HepG2 (cell line): ENCODE measurements around the gene ENDOD1. TPM values are rescaled to one million over a fixed set of nuclear protein-coding genes. Genes with fewer than 3 reads are reported as not detected.
A peak's percentile ranks its signal among the peaks of the same experiment; 100 is the strongest.

Source experiments
- ATAC-seq: fragments of 200-7000 bp; cut with Tn5 transposase; 3 replicates; pipeline ENCODE4 v1.9.1; 2020; ENCODE audit warnings: mild to moderate bottlenecking, moderate library complexity
- Bru-seq: library from RNA; stranded (reverse); fragments of 400-500 nt; gene quantifications from one replicate; lab custom pipeline; 2021; lab: Mats Ljungman, UMichigan
- BruChase-seq, 2 experiments: library from RNA; stranded (reverse); fragments of 400-500 nt; gene quantifications; one replicate each; lab custom pipeline; 2021; lab: Mats Ljungman, UMichigan
- BruUV-seq: library from RNA; stranded (reverse); fragments of 400-500 nt; replicated peaks from 2 replicates; lab custom pipeline; 2021; lab: Mats Ljungman, UMichigan
- CTCF ChIA-PET: fragments of 300-600 bp; formaldehyde crosslinking; extraction: SDS; loops from one replicate; lab custom pipeline; 2021; ENCODE audit warnings: low total read pairs, inconsistent platforms, low intra/inter-chr PET ratio; lab: Yijun Ruan, JAX
- POLR2A ChIA-PET: fragments of 350-600 bp; sonication (Branson Sonifier 250); formaldehyde crosslinking; loops from one replicate; lab custom pipeline; 2020; ENCODE audit warnings: antibody characterized with exemption, inconsistent platforms; lab: Yijun Ruan, JAX
- DNase-seq: peaks from one replicate; pipeline ENCODE4 v3.0.0-alpha.2; 2015; ENCODE audit warnings: low spot score
- FAIRE-seq: peaks from 3 replicates; lab custom pipeline; 2011; peaks lifted over from hg19 to GRCh38; lab: Jason Lieb, UNC
- H2AFZ ChIP-seq: one replicate; pipeline ENCODE4 v1.6.1; 2011; ENCODE audit warnings: low read length, inconsistent platforms
- H3K27ac ChIP-seq: fragments of 300-600 bp; 3 replicates; pipeline ENCODE4 v1.8.0; 2011; ENCODE audit warnings: mixed run types, mild to moderate bottlenecking, mixed read lengths, low read length, inconsistent platforms; ENCODE audit not compliant: insufficient read depth; ENCODE audit errors: extremely low read length
- H3K27me3 ChIP-seq, 2 experiments: fragments of 200-600 bp in 1 of 2; 2 replicates in 1 of 2; 3 replicates in 1 of 2; pipeline versions ENCODE4 v1.6.0 to v1.8.0; 2011; ENCODE audit warnings: low read length in 2 of 2, mild to moderate bottlenecking in 2 of 2, moderate library complexity in 2 of 2, inconsistent platforms in 1 of 2; ENCODE audit not compliant: insufficient read depth in 2 of 2, control insufficient read depth in 1 of 2
- H3K36me3 ChIP-seq, 2 experiments: fragments of 200-600 bp in 1 of 2; replicated peaks in 1 of 2; 2 replicates in 1 of 2; 3 replicates in 1 of 2; pipeline versions ENCODE4 v1.5.1 to v1.8.0; 2011; ENCODE audit warnings: low read length in 2 of 2, inconsistent platforms in 1 of 2; ENCODE audit not compliant: insufficient read depth in 2 of 2, control insufficient read depth in 1 of 2
- H3K4me1 ChIP-seq: 2 replicates; pipeline ENCODE4 v1.5.1; 2012; ENCODE audit warnings: low read length, inconsistent platforms; ENCODE audit not compliant: insufficient read depth
- H3K4me2 ChIP-seq: 2 replicates; pipeline ENCODE4 v1.6.0; 2011; ENCODE audit warnings: low read depth, low read length, inconsistent platforms
- H3K4me3 ChIP-seq, 3 experiments: fragments of 200-600 bp in 1 of 3; sonication (generic), shearing (Covaris generic) in 1 of 3; replicated peaks in 1 of 3; 2 replicates each; pipeline ENCODE4 v1.5.1; 2011 to 2016; ENCODE audit warnings: low read length in 3 of 3, inconsistent platforms in 2 of 3, low read depth in 2 of 3, mild to moderate bottlenecking in 2 of 3, control low read depth in 1 of 3, mixed read lengths in 1 of 3; ENCODE audit not compliant: insufficient read depth in 1 of 3
- H3K79me2 ChIP-seq: one replicate; pipeline ENCODE4 v1.6.1; 2011; ENCODE audit warnings: low read length, inconsistent platforms; ENCODE audit not compliant: insufficient read depth
- H3K9ac ChIP-seq: 2 replicates; pipeline ENCODE4 v1.6.0; 2011; ENCODE audit warnings: mild to moderate bottlenecking, low read depth, low read length, inconsistent platforms; ENCODE audit not compliant: insufficient read depth
- H3K9me3 ChIP-seq: 2 replicates; pipeline ENCODE4 v1.5.1; 2012; ENCODE audit warnings: mild to moderate bottlenecking, low read length
- H4K20me1 ChIP-seq: 2 replicates; pipeline ENCODE4 v1.6.0; 2011; ENCODE audit warnings: inconsistent platforms, mild to moderate bottlenecking, low read length, moderate library complexity; ENCODE audit not compliant: insufficient read depth
- CBX2 ChIP-seq, 2 experiments: fragments of 200-600 bp in 1 of 2; sonication (generic); formaldehyde crosslinking in 1 of 2; IDR thresholded peaks; 2 replicates each; pipeline versions ENCODE4 v1.7.0 to v1.8.1; 2018 to 2022; ENCODE audit warnings: low read depth in 2 of 2, low read length in 1 of 2, mild to moderate bottlenecking in 1 of 2, missing genetic modification reagents in 1 of 2
- PRPF4 ChIP-seq: fragments of 200-400 bp; formaldehyde crosslinking; IDR thresholded peaks from 2 replicates; pipeline ENCODE4 v1.6.1; 2016; ENCODE audit warnings: low read length, low read depth; ENCODE audit not compliant: poor library complexity, severe bottlenecking
- RFX3 ChIP-seq: IDR thresholded peaks from 2 replicates; pipeline ENCODE4 v1.6.1; 2016; ENCODE audit warnings: missing biosample characterization, missing genetic modification reagents
- RXRB ChIP-seq: IDR thresholded peaks from 2 replicates; pipeline ENCODE4 v1.6.1; 2016; ENCODE audit warnings: borderline replicate concordance, missing genetic modification reagents, missing compliant biosample characterization
- TFDP2 ChIP-seq: sonication (generic); formaldehyde crosslinking; IDR thresholded peaks from 2 replicates; pipeline ENCODE4 v1.4.0; 2020; ENCODE audit warnings: missing genetic modification reagents
- ZKSCAN8 ChIP-seq: IDR thresholded peaks from 2 replicates; pipeline ENCODE4 v1.6.1; 2016; ENCODE audit warnings: borderline replicate concordance, missing genetic modification reagents, missing compliant biosample characterization
- ZNF20 ChIP-seq: sonication (generic); formaldehyde crosslinking; IDR thresholded peaks from 2 replicates; pipeline ENCODE4 v1.4.0; 2020; ENCODE audit warnings: mild to moderate bottlenecking, moderate library complexity, missing genetic modification reagents
- ZNF205 ChIP-seq: IDR thresholded peaks from 2 replicates; pipeline ENCODE4 v1.6.1; 2018; ENCODE audit warnings: missing biosample characterization, missing genetic modification reagents
- ZNF225 ChIP-seq: sonication (generic); formaldehyde crosslinking; IDR thresholded peaks from 2 replicates; pipeline ENCODE4 v1.4.0; 2020; ENCODE audit warnings: mild to moderate bottlenecking, missing genetic modification reagents
- ZNF275 ChIP-seq: sonication (generic); formaldehyde crosslinking; IDR thresholded peaks from 2 replicates; pipeline ENCODE4 v1.8.0; 2022; ENCODE audit warnings: missing genetic modification reagents, mild to moderate bottlenecking, inconsistent platforms, borderline replicate concordance
- ZNF740 ChIP-seq: sonication (generic); formaldehyde crosslinking; IDR thresholded peaks from 2 replicates; pipeline ENCODE4 v1.4.0; 2020; ENCODE audit warnings: missing genetic modification reagents
- WGBS: methylation state at CpG from one replicate; pipeline ENCODE4 v1.1.6; 2017; ENCODE audit warnings: low lambda C conversion rate; 5-methylcytosine and 5-hydroxymethylcytosine counted together
- in situ Hi-C: cut with HindIII; loops from 2 replicates; pipeline ENCODE4 v1.10.0; 2017; ENCODE audit warnings: low pct_unique_long_range_greater_than_20kb; ENCODE audit not compliant: extremely low pct_ligation_motif_present
- intact Hi-C: fragments of 100-400 bp; cut with micrococcal nuclease; formaldehyde crosslinking; loops from one replicate; pipeline ENCODE4 v1.10.0; 2022; ENCODE audit not compliant: unreplicated experiment
- long read RNA-seq, 2 experiments: library from RNA in 1 of 2; library from polyadenylated mRNA in 1 of 2; stranded (forward) in 1 of 2; unstranded in 1 of 2; transcript quantifications; one replicate each; pipeline ENCODE4 v2.0.0, GENCODE V29; 2019 to 2022
- polyA minus RNA-seq, 3 experiments: library from RNA; depleted of rRNA, polyadenylated mRNA; stranded (reverse); fragments of >200 nt; gene quantifications; 2 replicates each; pipeline ENCODE4 v1.2.3, GENCODE V29; 2011; ENCODE audit warnings: low replicate concordance in 1 of 3
- polyA plus RNA-seq, 8 experiments: library from polyadenylated mRNA; depleted of rRNA in 3 of 8; stranded (reverse) in 7 of 8; unstranded in 1 of 8; fragments of >200 nt; fragmentation: Illumina TruSeq in 4 of 8; extraction: Trizol in 4 of 8; gene quantifications; 2 replicates each; pipeline versions ENCODE4 v1.2.1 to v1.2.3, GENCODE V29; 2011 to 2016; ENCODE audit warnings: low read depth in 4 of 8, missing spikeins in 1 of 8, mixed read lengths in 1 of 8; ENCODE audit not compliant: insufficient read depth in 1 of 8
- total RNA-seq, 5 experiments: library from RNA; depleted of rRNA; stranded (reverse); fragments of >200 nt; fragmentation: Illumina TruSeq; extraction: Trizol; gene quantifications; 2 replicates each; pipeline ENCODE4 v1.2.3, GENCODE V29; 2016; ENCODE audit warnings: low read depth in 1 of 5

ENDOD1 gene
- total RNA-seq (2016; rRNA removed; fragmentation: Illumina TruSeq; extraction: Trizol) (4.3 and 6.8 TPM in 2 replicates), polyA plus RNA-seq (2011; rRNA removed) (2.0 and 2.1 TPM in 2 replicates), polyA minus RNA-seq (2011; rRNA and poly(A)+ RNA removed; ENCODE audit: low replicate concordance) (2.9 and 4.8 TPM in 2 replicates), Bru-seq, nascent RNA (percentile 42 among the genes with signal in this experiment), BruChase-seq, experiment 1, labeled RNA remaining after a 6-hour chase (percentile 56 among the genes with signal in this experiment), BruChase-seq, experiment 2, labeled RNA remaining after a 2-hour chase (percentile 54 among the genes with signal in this experiment)
- total RNA-seq (2016; cell fraction: cytosol; rRNA removed; fragmentation: Illumina TruSeq; extraction: Trizol; ENCODE audit: low read depth), result 0.30 and 0.62 TPM in 2 replicates
- 4.0 and 6.7 TPM in 2 replicates for total RNA-seq (2016; cell fraction: insoluble cytoplasmic fraction; rRNA removed; fragmentation: Illumina TruSeq; extraction: Trizol)
- total RNA-seq (2016; cell fraction: membrane; rRNA removed; fragmentation: Illumina TruSeq; extraction: Trizol), result 2.4 and 3.2 TPM in 2 replicates
- 5.9 and 7.0 TPM in 2 replicates for total RNA-seq (2016; cell fraction: nucleus; rRNA removed; fragmentation: Illumina TruSeq; extraction: Trizol)
- 1.7 and 2.3 TPM in 2 replicates for polyA plus RNA-seq (2011; cell fraction: cytosol; rRNA removed)
- 0.72 and 1.2 TPM in 2 replicates for polyA plus RNA-seq (2011; cell fraction: nucleus; rRNA removed)
- polyA plus RNA-seq (2012), result 2.1 and 2.3 TPM in 2 replicates
- polyA plus RNA-seq (2016; cell fraction: cytosol; fragmentation: Illumina TruSeq; extraction: Trizol; ENCODE audit: low read depth), result 0.43 and 0.46 TPM in 2 replicates
- polyA plus RNA-seq (2016; cell fraction: insoluble cytoplasmic fraction; fragmentation: Illumina TruSeq; extraction: Trizol; ENCODE audit: low read depth), result 2.3 and 3.0 TPM in 2 replicates
- 1.1 and 1.3 TPM in 2 replicates for polyA plus RNA-seq (2016; cell fraction: membrane; fragmentation: Illumina TruSeq; extraction: Trizol; ENCODE audit: low read depth)
- 5.2 and 5.9 TPM in 2 replicates for polyA plus RNA-seq (2016; cell fraction: nucleus; fragmentation: Illumina TruSeq; extraction: Trizol; ENCODE audit: insufficient read depth, low read depth)
- polyA minus RNA-seq (2011; cell fraction: cytosol; rRNA and poly(A)+ RNA removed), result 3.1 and 3.2 TPM in 2 replicates
- polyA minus RNA-seq (2011; cell fraction: nucleus; rRNA and poly(A)+ RNA removed), result 2.2 and 3.5 TPM in 2 replicates
- long read RNA-seq, experiment 1, full-length matches to known transcripts, result 1 of 5 reads
- long read RNA-seq, experiment 1, partial matches to known transcripts, result 4 of 5 reads
- long read RNA-seq, experiment 1, other reads (novel, unspliced or antisense), result 0 of 5 reads
- long read RNA-seq, experiment 2, full-length matches to known transcripts, result 4 of 22 reads
- long read RNA-seq, experiment 2, partial matches to known transcripts, result 0 of 22 reads
- long read RNA-seq, experiment 2, other reads (novel, unspliced or antisense), result 18 of 22 reads

- Histone ChIP-seq H3K4me3 (peak within 1 kb of the TSS; percentile 84 to 86 (median 85)), H3K4me2 (peak within 1 kb of the TSS; percentile 92), H3K4me1 (peaks cover 44% of the 10 kb centered on the region), H3K36me3 (no peaks in the 10 kb centered on the region), H3K9ac (peak within 1 kb of the TSS; percentile 65), H2AFZ (peak within 1 kb of the TSS; percentile 8), H3K79me2 (no peaks in the 10 kb centered on the region), H3K27me3 (0 out of 5 replicates have a peak, but pooled peaks cover 1 to 2% of the 10 kb centered on the region in 2 experiments), H3K27ac (no peak within 1 kb of the TSS), H3K9me3 (no peaks in the 10 kb centered on the region), H4K20me1 (no peaks in the 10 kb centered on the region)
- ATAC-seq (peak; percentile 95), DNase-seq (peak; percentile 57), FAIRE-seq (peak; percentile 40)
- in situ Hi-C loops, result loop anchor here (25.0 kb wide), 1 partner anchor 147 kb away; the partner anchor contains the start of gene SESN3
- 1% methylated on average over 27 of the region's 106 CpGs for WGBS
- ChIA-PET CTCF (no interaction called here), POLR2A (interaction anchor here (1.6 to 3.6 kb wide), 3 partner anchors 22 to 700 kb away, joined by 5 to 48 read pairs (median 9); partner anchors contain the start of genes CEP57, CWC15, FAM76B and KDM4D)
- intact Hi-C loops, result loop anchor here (1.0 to 2.0 kb wide), 2 partner anchors 21 to 61 kb away; no protein-coding TSS in a partner anchor
- no TSS peak for BruUV-seq
- no peak for TF ChIP-seq ZNF225 (CRISPR knock-in tag)
- no peak for TF ChIP-seq RXRB (CRISPR knock-in tag)
- TF ChIP-seq RFX3, result no peak
- no peak for TF ChIP-seq ZNF20 (CRISPR knock-in tag)
- no peak for TF ChIP-seq ZKSCAN8 (CRISPR knock-in tag)
- TF ChIP-seq ZNF205 (CRISPR knock-in tag), result no peak
- no peak for TF ChIP-seq ZNF740
- no peak for TF ChIP-seq ZNF275 (CRISPR knock-in tag)
- TF ChIP-seq CBX2 (IDR thresholded peaks at IDR 0.05; ENCODE audit: low read depth, low read length), result no peak
- TF ChIP-seq CBX2 (CRISPR knock-in tag; IDR thresholded peaks at IDR 0.05; ENCODE audit: low read depth), result no peak
- TF ChIP-seq PRPF4, result no peak
- no peak for TF ChIP-seq TFDP2 (CRISPR knock-in tag)
Measured at GRCh38 chr11:95089620-95090542, at the start of gene ENDOD1. Gene ENDOD1 (plus strand): TSS chr11:95089846. CDS start chr11:95089928, 82 bp downstream.
